ENCODE measurements around the gene ARHGEF9. TPM values are rescaled to one million over a fixed set of nuclear protein-coding genes. Genes with fewer than 3 reads are reported as not detected.

The ARHGEF9 gene
- polyA plus RNA-seq, 1 donor (not counting 4 experiments of a cell fraction or from before 2014, with no cell fraction given) = 16.0 TPM

GRCh38 chrX:63635750-63636149 is 149.3 kb downstream of the ARHGEF9 start:
- Histone ChIP-seq H3K4me1 (ENCODE audit: control insufficient read depth, extremely low read depth, insufficient read depth, low read length) (no peaks in the 10 kb centered on the region), H3K9me1 (ENCODE audit: control insufficient read depth, extremely low read depth, insufficient read depth, low read length) (no peaks in the 10 kb centered on the region), H3K9me3 (ENCODE audit: control insufficient read depth, low read depth, low read length) (no peaks in the 10 kb centered on the region), H3K4me2 (ENCODE audit: control insufficient read depth, extremely low read depth, insufficient read depth, low read depth, low read length) (no peak overlapping the region), H4K20me1 (ENCODE audit: control insufficient read depth, extremely low read depth, insufficient read depth, low read length) (no peaks in the 10 kb centered on the region), H3K79me2 (ENCODE audit: control insufficient read depth, insufficient read depth, low read length) (no peaks in the 10 kb centered on the region), H3K27me3 (ENCODE audit: control insufficient read depth, extremely low read depth, insufficient read depth, low read length) (no peaks in the 10 kb centered on the region), H3K9ac (ENCODE audit: control insufficient read depth, extremely low read depth, insufficient read depth, low read length) (no peak overlapping the region), H3K27ac (ENCODE audit: control insufficient read depth, insufficient read depth, low read length) (no peak overlapping the region), H2AFZ (ENCODE audit: control insufficient read depth, low read length) (no peak overlapping the region), H3K4me3 (ENCODE audit: control insufficient read depth in 2 of 3, extremely low read depth in 1 of 3, insufficient read depth in 2 of 3, low read depth in 1 of 3, low read length in 3 of 3) (no peak overlapping the region), H3K36me3 (ENCODE audit: control insufficient read depth in 2 of 2, extremely low read depth in 1 of 2, insufficient read depth in 2 of 2, low read length in 2 of 2) (no peaks in the 10 kb centered on the region)
- dilution Hi-C loops (cut with MboI; ENCODE audit: extremely low pct_ligation_motif_present, low sequenced_read_pairs) = no loop called here
- DNase-seq (ENCODE audit: low read depth, low spot score) (no peak), FAIRE-seq (no peak)
- TF ChIP-seq EZH2 (IDR thresholded peaks at IDR 0.05; ENCODE audit: low read length) = no peak
- TF ChIP-seq CTCF (optimal IDR thresholded peaks at IDR 0.05 in 1 of 3, IDR thresholded peaks at IDR 0.05 in 1 of 3, conservative IDR thresholded peaks at IDR 0.05 in 1 of 3; ENCODE audit: extremely low read depth in 1 of 3, insufficient read depth in 2 of 3, low read length in 3 of 3) = no peak

DNA sequence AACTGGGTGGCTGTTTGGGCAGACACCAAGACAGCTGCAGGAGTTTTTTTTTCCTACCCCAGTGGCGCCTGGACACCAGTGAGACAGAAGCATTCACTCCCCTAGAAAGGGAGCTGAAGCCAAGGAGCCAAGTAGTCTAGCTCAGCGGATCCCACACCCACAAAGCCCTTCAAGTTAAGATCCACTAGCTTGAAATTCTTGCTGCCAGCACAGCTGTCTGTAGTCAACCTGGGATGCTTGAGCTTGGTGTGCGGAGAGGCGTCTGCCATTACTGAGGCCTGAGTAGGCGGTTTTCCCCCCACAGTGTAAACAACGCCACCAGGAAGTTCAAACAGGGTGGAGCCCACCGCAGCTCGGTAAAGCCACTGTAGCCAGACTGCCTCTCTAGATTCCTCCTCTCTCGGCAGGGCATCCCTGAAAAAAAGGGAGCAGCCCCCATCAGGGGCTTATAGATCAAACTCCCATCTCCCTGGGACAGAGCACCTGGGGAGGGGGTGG is 171.4 kb downstream of the ARHGEF9 start:
- FAIRE-seq = no peak
- H3K27me3 ChIP-seq (ENCODE audit: control insufficient read depth, extremely low read depth, insufficient read depth, low read length) = no peaks in the 10 kb centered on the region
- no peaks in the 10 kb centered on the region for H3K9me3 ChIP-seq (ENCODE audit: control insufficient read depth, low read depth, low read length)
- dilution Hi-C loops (cut with MboI; ENCODE audit: extremely low pct_ligation_motif_present, low sequenced_read_pairs) = no loop called here
- H4K20me1 ChIP-seq (ENCODE audit: control insufficient read depth, extremely low read depth, insufficient read depth, low read length) = no peaks in the 10 kb centered on the region
- H3K4me3 ChIP-seq (ENCODE audit: control insufficient read depth in 2 of 3, extremely low read depth in 1 of 3, insufficient read depth in 2 of 3, low read depth in 1 of 3, low read length in 3 of 3) = no peak overlapping the region
- no peaks in the 10 kb centered on the region for H3K79me2 ChIP-seq (ENCODE audit: control insufficient read depth, insufficient read depth, low read length)
- no peak overlapping the region for H3K4me2 ChIP-seq (ENCODE audit: control insufficient read depth, extremely low read depth, insufficient read depth, low read depth, low read length)
- no peaks in the 10 kb centered on the region for H3K4me1 ChIP-seq (ENCODE audit: control insufficient read depth, extremely low read depth, insufficient read depth, low read length)
- no peak overlapping the region for H3K9ac ChIP-seq (ENCODE audit: control insufficient read depth, extremely low read depth, insufficient read depth, low read length)
- TF ChIP-seq EZH2 (IDR thresholded peaks at IDR 0.05; ENCODE audit: low read length) (no peak), CTCF (optimal IDR thresholded peaks at IDR 0.05 in 1 of 3, IDR thresholded peaks at IDR 0.05 in 1 of 3, conservative IDR thresholded peaks at IDR 0.05 in 1 of 3; ENCODE audit: extremely low read depth in 1 of 3, insufficient read depth in 2 of 3, low read length in 3 of 3) (no peak)
- no peak overlapping the region for H2AFZ ChIP-seq (ENCODE audit: control insufficient read depth, low read length)
- DNase-seq (ENCODE audit: low read depth, low spot score) = no peak
- no peaks in the 10 kb centered on the region for H3K9me1 ChIP-seq (ENCODE audit: control insufficient read depth, extremely low read depth, insufficient read depth, low read length)
- no peak overlapping the region for H3K27ac ChIP-seq (ENCODE audit: control insufficient read depth, insufficient read depth, low read length)
- H3K36me3 ChIP-seq (ENCODE audit: control insufficient read depth in 2 of 2, extremely low read depth in 1 of 2, insufficient read depth in 2 of 2, low read length in 2 of 2) = no peaks in the 10 kb centered on the region

All from keratinocyte (primary cell).